Right lobe of liver (tissue), 6 donors: ENCODE data around the gene BTG2. TPM values are rescaled to one million over a fixed set of nuclear protein-coding genes. Genes with fewer than 3 reads are reported as not detected.

Source experiments
- ATAC-seq, 4 donors: fragments of 200-7000 bp; cut with Tn5 transposase; one replicate each; pipeline ENCODE4 v1.9.1; 2020; ENCODE audit warnings: mild to moderate bottlenecking in 4 of 4, moderate library complexity in 4 of 4
- DNase-seq, 3 donors: peaks; one replicate each; pipeline ENCODE4 v3.0.0-alpha.2; 2020
- H3K27ac ChIP-seq, 3 donors: fragments of 200-600 bp; one replicate each; pipeline ENCODE4 v1.8.0; 2022
- H3K27me3 ChIP-seq, 2 donors: fragments of 200-600 bp; one replicate each; pipeline ENCODE4 v1.8.0; 2022
- H3K36me3 ChIP-seq, 4 donors: fragments of 200-600 bp; sonication (generic) in 1 of 4; one replicate each; pipeline versions ENCODE4 v1.5.1 to v1.8.0; 2017 to 2022; ENCODE audit warnings: control low read depth in 1 of 4
- H3K4me1 ChIP-seq, 4 donors: fragments of 200-600 bp; sonication (generic) in 1 of 4; one replicate each; pipeline versions ENCODE4 v1.5.1 to v1.8.0; 2017 to 2022; ENCODE audit warnings: control low read depth in 1 of 4
- H3K4me3 ChIP-seq, 3 donors: fragments of 200-600 bp; one replicate each; pipeline ENCODE4 v1.8.0; 2022
- H3K9me3 ChIP-seq, 4 donors: fragments of 200-600 bp; sonication (generic) in 1 of 4; one replicate each; pipeline versions ENCODE4 v1.5.1 to v1.8.0; 2017 to 2022; ENCODE audit warnings: control low read depth in 1 of 4
- POLR2A ChIP-seq: fragments of 450-650 bp; IDR thresholded peaks from one replicate; pipeline ENCODE4 v1.6.1; 2017; ENCODE audit warnings: antibody characterized with exemption, mild to moderate bottlenecking
- WGBS: methylation state at CpG from one replicate; pipeline ENCODE4 v1.1.6; 2018; ENCODE audit warnings: low coverage, low lambda C conversion rate; ENCODE audit not compliant: insufficient coverage; ENCODE audit errors: missing lambda C conversion rate; 5-methylcytosine and 5-hydroxymethylcytosine counted together
- intact Hi-C, 2 donors: fragments of 100-400 bp; cut with DNase I; formaldehyde crosslinking; loops; one replicate each; pipeline versions ENCODE4 v1.11.2 to v1.14.1; 2022
- total RNA-seq, 6 experiments: library from RNA; depleted of rRNA in 2 of 6; stranded (reverse); fragments of >200 nt in 2 of 6; fragmentation: NEBNext Ultra II Directional in 3 of 6; extraction: Animal tissue kit (Norgen Biotek cat#: 25700) in 3 of 6; gene quantifications; one replicate each; pipeline versions ENCODE4 v1.1.0 to v1.2.4, GENCODE V29; 2016 to 2023
- TF ChIP-seq, protein P1 (sequence below), 4 donors: fragments of 200-600 bp in 3 of 4; fragments of 450-650 bp in 1 of 4; IDR thresholded peaks; one replicate each; pipeline versions ENCODE4 v1.5.1 to v1.8.0; 2016 to 2022; ENCODE audit warnings: antibody characterized with exemption in 4 of 4, mild to moderate bottlenecking in 2 of 4
- donor health status: DM: no; HTN: yes; CAD: no.
- donor health status: DM: no; HTN: no; CAD: no.
- donor health status: DM: no; HTN: no; CAD: no.
- donor health status: DM: no; HTN: yes; CAD: no.
- donor health status: DM: no; HTN: yes; CAD: no.

The BTG2 gene
- total RNA-seq, 6 experiments from 2014 or later: 2.0 to 11.2 (median 5.4) TPM

GRCh38 chr1:203275656-203276272 is 29.6 kb upstream of the BTG2 start:
- TF ChIP-seq, protein P1, sequence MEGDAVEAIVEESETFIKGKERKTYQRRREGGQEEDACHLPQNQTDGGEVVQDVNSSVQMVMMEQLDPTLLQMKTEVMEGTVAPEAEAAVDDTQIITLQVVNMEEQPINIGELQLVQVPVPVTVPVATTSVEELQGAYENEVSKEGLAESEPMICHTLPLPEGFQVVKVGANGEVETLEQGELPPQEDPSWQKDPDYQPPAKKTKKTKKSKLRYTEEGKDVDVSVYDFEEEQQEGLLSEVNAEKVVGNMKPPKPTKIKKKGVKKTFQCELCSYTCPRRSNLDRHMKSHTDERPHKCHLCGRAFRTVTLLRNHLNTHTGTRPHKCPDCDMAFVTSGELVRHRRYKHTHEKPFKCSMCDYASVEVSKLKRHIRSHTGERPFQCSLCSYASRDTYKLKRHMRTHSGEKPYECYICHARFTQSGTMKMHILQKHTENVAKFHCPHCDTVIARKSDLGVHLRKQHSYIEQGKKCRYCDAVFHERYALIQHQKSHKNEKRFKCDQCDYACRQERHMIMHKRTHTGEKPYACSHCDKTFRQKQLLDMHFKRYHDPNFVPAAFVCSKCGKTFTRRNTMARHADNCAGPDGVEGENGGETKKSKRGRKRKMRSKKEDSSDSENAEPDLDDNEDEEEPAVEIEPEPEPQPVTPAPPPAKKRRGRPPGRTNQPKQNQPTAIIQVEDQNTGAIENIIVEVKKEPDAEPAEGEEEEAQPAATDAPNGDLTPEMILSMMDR (IDR thresholded peaks at IDR 0.05): no peak
- no peak for TF ChIP-seq POLR2A

DNA sequence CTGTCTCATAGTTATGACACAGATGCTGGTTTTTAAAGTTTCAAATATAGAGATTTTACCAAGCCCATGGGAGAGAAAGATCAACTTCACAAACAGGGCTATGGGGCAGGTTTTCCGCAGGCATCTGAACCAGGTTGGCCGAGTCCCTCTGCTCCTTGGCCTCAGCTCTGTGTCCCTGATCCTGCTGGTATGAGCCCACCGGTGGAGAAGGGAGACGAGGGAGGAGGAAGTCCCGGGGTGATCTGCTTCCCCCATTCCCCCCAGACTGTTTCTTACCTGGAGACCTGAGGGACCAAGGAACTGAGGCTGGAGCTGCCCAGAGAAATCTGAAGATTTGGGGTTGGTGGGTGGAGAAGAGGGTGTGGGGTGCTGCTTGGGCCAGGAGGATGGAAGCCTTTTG is 28.9 kb upstream of the BTG2 start:
- H3K36me3 ChIP-seq: no peaks in the 10 kb centered on the region
- no peak for ATAC-seq
- TF ChIP-seq, protein P1 (IDR thresholded peaks at IDR 0.05): no peak
- TF ChIP-seq POLR2A: no peak
- no peaks in the 10 kb centered on the region for H3K9me3 ChIP-seq
- no peak overlapping the region for H3K4me3 ChIP-seq
- DNase-seq: no peak
- no peak overlapping the region for H3K27ac ChIP-seq
- no peaks in the 10 kb centered on the region for H3K27me3 ChIP-seq
- peaks cover 0 to 7% (median 0%) of the 10 kb centered on the region in 4 donors for H3K4me1 ChIP-seq
- 72% methylated on average over 3 of the region's 5 CpGs for whole genome bisulfite sequencing
- intact Hi-C loops: loop anchor here in 1 of 2 donors (10.0 kb wide), 1 partner anchor 208 kb away; no protein-coding TSS in a partner anchor

More at GRCh38 chr1:203275656-203276272, 29.6 kb upstream of the BTG2 start:
- 66% methylated on average over 4 of the region's 11 CpGs for WGBS
- H3K27me3 ChIP-seq: no peaks in the 10 kb centered on the region
- ATAC-seq (no peak), DNase-seq (no peak)
- H3K36me3 ChIP-seq: no peaks in the 10 kb centered on the region
- H3K4me3 ChIP-seq: no peak overlapping the region
- no peak overlapping the region for H3K27ac ChIP-seq
- intact Hi-C loops: loop anchor here in 1 of 2 donors (10.0 kb wide), 1 partner anchor 209 kb away; no protein-coding TSS in a partner anchor
- H3K4me1 ChIP-seq: peaks cover 0 to 7% (median 0%) of the 10 kb centered on the region in 4 donors
- H3K9me3 ChIP-seq: no peaks in the 10 kb centered on the region

GRCh38 chr1:203276916-203277545 is 28.3 kb upstream of the BTG2 start:
- Histone ChIP-seq H3K9me3 (no peaks in the 10 kb centered on the region), H3K4me1 (peaks cover 0 to 7% (median 0%) of the 10 kb centered on the region in 4 donors), H3K27ac (no peak overlapping the region), H3K4me3 (no peak overlapping the region), H3K27me3 (no peaks in the 10 kb centered on the region), H3K36me3 (no peaks in the 10 kb centered on the region)
- WGBS: 50% methylated on average over 1 of the region's 9 CpGs
- ATAC-seq: no peak
- TF ChIP-seq, protein P1 (IDR thresholded peaks at IDR 0.05): no peak
- no peak for TF ChIP-seq POLR2A
- no peak for DNase-seq
- intact Hi-C loops: loop anchor here in 1 of 2 donors (10.0 kb wide), 1 partner anchor 208 kb away; no protein-coding TSS in a partner anchor

GRCh38 chr1:203278082-203278884 is 27.0 kb upstream of the BTG2 start:
- H3K9me3 ChIP-seq: no peaks in the 10 kb centered on the region
- no peak overlapping the region for H3K4me3 ChIP-seq
- no peaks in the 10 kb centered on the region for H3K4me1 ChIP-seq
- H3K27me3 ChIP-seq: no peaks in the 10 kb centered on the region
- 10% methylated on average over 12 of the region's 13 CpGs for WGBS
- peak in 2 of 3 donors; percentile 70 to 75 for DNase-seq
- peak overlapping the region; percentile 15 to 65 (median 24) for H3K27ac ChIP-seq
- peak; percentile 58 to 66 (median 63) for ATAC-seq
- TF ChIP-seq POLR2A: no peak
- TF ChIP-seq, protein P1 (IDR thresholded peaks at IDR 0.05): no peak
- H3K36me3 ChIP-seq: no peaks in the 10 kb centered on the region
- intact Hi-C loops: loop anchor here in 1 of 2 donors (10.0 kb wide), 1 partner anchor 207 kb away; no protein-coding TSS in a partner anchor
